NCI-H345 treated with DMSO at 0.1 percent for 48 hours (cell line): Measurements from ENCODE around the gene CACNG6.

Experiments used
- DNase-seq: peaks from one replicate; lab custom pipeline; 2025; ENCODE audit not compliant: unreplicated experiment; lab: John Stamatoyannopoulos, UW

CACNG6 gene

GRCh38 chr19:54041969-54042606, 50.7 kb downstream of the CACNG6 start:
- no peak for DNase-seq

DNA sequence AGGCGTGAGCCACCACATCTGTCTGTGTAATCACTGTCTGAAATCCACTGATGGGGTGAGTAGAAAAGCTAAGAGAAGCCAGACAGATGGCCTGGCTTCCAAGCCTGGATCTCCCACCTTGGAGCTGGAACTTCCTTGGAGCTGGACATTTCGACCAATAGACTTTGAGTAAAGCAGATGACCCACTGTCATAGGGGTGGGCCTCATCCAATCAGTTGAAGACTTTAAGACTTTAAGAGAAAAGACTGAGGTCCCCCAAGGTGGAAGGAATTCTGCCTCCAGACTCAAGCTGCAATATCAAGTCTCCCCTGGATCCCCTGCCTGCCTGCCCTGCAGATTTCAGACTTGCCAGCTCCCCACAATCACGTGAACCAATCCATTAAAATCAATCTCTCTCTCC, 51.6 kb downstream of the CACNG6 start:
- no peak for DNase-seq

DNA sequence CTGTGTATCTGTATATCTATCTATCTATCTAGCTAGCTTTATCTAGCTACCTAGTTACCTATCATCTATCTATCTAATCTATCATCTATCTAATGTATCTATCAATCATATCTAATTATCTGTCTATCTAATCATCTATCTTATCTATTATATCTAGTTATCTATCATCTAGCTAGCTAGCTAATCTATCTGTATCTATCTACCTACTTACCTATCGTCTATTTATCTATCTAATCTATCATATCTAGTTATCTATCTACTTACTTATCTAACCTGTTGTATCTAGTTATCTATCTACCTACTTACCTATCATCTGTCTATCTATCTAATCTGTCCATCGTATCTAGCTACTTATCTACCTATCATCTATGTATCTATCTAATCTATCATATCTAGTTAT, 54.3 kb downstream of the CACNG6 start:
- DNase-seq, result no peak

DNA sequence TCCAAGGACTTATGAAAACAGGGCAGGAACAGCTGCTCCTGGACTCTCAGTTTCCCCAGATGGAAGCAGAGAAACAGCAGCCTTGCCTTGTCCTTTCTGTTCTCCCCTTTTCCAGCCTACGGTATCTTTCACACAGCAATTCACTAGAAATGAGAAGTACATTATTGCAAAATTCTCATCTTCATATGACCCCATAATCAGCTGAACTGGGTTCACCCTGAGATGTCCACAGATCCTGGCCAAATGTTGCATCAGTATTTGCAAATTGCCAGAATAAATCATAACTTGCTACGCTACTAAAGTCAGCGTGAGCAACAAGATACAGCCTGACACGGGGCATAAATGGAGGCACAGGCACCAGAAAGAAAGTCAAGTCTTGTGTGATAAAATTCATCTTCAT, 56.2 kb downstream of the CACNG6 start:
- DNase-seq, result no peak
